ENCODE data around the gene DHX16.

GRCh38 chr6:30696432-30696831 is 23.6 kb upstream of the DHX16 start:
- TF ChIP-seq CTCF (IDR thresholded peaks at IDR 0.05; ENCODE audit: borderline replicate concordance, extremely low read depth, low read length, poor library complexity, severe bottlenecking) (no peak), EZH2 (IDR thresholded peaks at IDR 0.05; ENCODE audit: borderline replicate concordance, low read depth, low read length, severe bottlenecking) (no peak)

Data from DND-41 (cell line).